Sigmoid colon (tissue), 7 donors: Measurements from ENCODE around the gene CRY2. TPM values are rescaled to one million over a fixed set of nuclear protein-coding genes. Genes with fewer than 3 reads are reported as not detected.
A peak's percentile ranks its signal among the peaks of the same experiment; 100 is the strongest.

Source experiments
- DNase-seq: peaks from one replicate; pipeline ENCODE4 v3.0.0-alpha.2; 2019
- H3K27ac ChIP-seq, 4 donors: fragments of 200-600 bp; sonication (generic); one replicate each; pipeline ENCODE4 v1.5.1; 2016 to 2019; ENCODE audit warnings: mild to moderate bottlenecking in 1 of 4
- H3K27me3 ChIP-seq, 3 donors: fragments of 200-600 bp; sonication (generic); one replicate each; pipeline ENCODE4 v1.5.1; 2019; ENCODE audit warnings: mild to moderate bottlenecking in 1 of 3
- H3K36me3 ChIP-seq, 4 donors: fragments of 200-600 bp; sonication (generic); one replicate each; pipeline ENCODE4 v1.5.1; 2016 to 2019
- H3K4me1 ChIP-seq, 4 donors: fragments of 200-600 bp; sonication (generic); one replicate each; pipeline ENCODE4 v1.5.1; 2017 to 2019
- H3K4me3 ChIP-seq, 4 donors: fragments of 200-600 bp; sonication (generic); one replicate each; pipeline ENCODE4 v1.5.1; 2017 to 2019; ENCODE audit warnings: mild to moderate bottlenecking in 2 of 4, moderate library complexity in 1 of 4
- H3K9me3 ChIP-seq, 4 donors: fragments of 200-600 bp in 3 of 4; sonication (generic) in 3 of 4; one replicate each; pipeline versions ENCODE4 v1.5.1 to v1.6.1; 2013 to 2019
- EP300 ChIP-seq, 4 donors: sonication (generic); formaldehyde crosslinking; IDR thresholded peaks; one replicate each; pipeline ENCODE4 v1.6.1; 2017; ENCODE audit warnings: antibody characterized with exemption in 4 of 4
- POLR2A ChIP-seq, 2 donors: fragments of 450-650 bp; IDR thresholded peaks; one replicate each; pipeline ENCODE4 v1.6.1; 2016; ENCODE audit warnings: antibody characterized with exemption in 2 of 2, mild to moderate bottlenecking in 2 of 2, moderate library complexity in 2 of 2
- POLR2AphosphoS5 ChIP-seq, 4 donors: sonication (generic); formaldehyde crosslinking; IDR thresholded peaks; one replicate each; pipeline ENCODE4 v1.6.1; 2017; ENCODE audit warnings: antibody characterized with exemption in 4 of 4
- WGBS, 2 donors: extraction: QIAGEN DNeasy Blood & Tissue Kit; methylation state at CpG; one replicate each; pipeline ENCODE4 v1.1.7; 2013; 5-methylcytosine and 5-hydroxymethylcytosine counted together
- intact Hi-C: fragments of 100-400 bp; cut with DNase I; formaldehyde crosslinking; loops from one replicate; pipeline ENCODE4 v1.15.1; 2023
- polyA plus RNA-seq, 3 donors: library from polyadenylated mRNA; stranded (reverse); fragments of 200-250 nt; gene quantifications; one replicate each; pipeline ENCODE4 v1.2.3, GENCODE V29; 2013
- total RNA-seq, 4 donors: library from RNA; depleted of rRNA; stranded (reverse); fragments of >200 nt; gene quantifications; one replicate each; pipeline ENCODE4 v1.1.0, GENCODE V29; 2016
- TF ChIP-seq, protein P1 (sequence below), 4 experiments: fragments of 450-650 bp in 3 of 4; fragments of 200-600 bp in 1 of 4; IDR thresholded peaks; one replicate each; pipeline ENCODE4 v1.5.1; 2016 to 2019; ENCODE audit warnings: antibody characterized with exemption in 4 of 4, mild to moderate bottlenecking in 3 of 4, moderate library complexity in 2 of 4
- donor health status: healthy with polysubstance abuse.
- donor health status: Bipolar disorder and iron deficiency.
- donor health status: healthy.

CRY2 gene
- total and polyA plus RNA-seq, 7 donors: 5.3 to 49.3 (median 27.5) TPM

DNA sequence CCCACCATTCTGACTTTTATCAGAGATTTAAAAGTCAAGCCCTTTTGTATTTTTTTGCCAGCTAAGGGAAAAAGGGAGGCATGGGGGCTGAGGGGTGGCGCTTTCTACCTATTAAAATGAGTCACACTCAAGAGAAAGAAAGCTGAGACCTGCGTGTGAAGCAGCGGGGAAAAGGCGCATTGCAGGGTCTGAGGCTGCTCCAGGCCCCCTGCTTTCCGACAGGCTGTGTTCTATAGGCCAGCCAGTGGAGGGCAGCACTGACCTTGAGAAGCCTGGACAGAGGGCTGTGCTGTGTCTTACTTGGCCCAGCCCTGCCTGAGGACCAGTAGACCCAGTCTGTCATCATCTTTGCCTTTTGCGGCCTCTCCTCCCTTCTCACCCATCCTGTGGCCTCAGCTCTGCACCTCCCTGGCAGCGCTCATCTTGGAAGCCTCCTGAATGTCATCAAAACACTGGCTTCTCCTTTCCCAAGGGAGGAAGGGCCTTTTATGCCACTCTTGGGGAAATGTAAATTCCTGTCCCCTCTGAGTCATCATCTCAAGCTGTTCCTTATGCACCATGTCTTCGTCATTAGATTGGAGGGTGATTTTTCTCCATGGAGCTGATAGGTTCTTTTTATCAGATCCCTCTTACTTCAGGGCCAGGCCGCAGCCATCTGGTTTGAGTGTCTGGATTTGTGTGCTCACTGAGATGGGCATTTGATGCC, 25.5 kb downstream of the CRY2 start:
- no peak overlapping the region for H3K4me3 ChIP-seq
- H3K4me1 ChIP-seq: no peaks in the 10 kb centered on the region
- WGBS, 2 donors: 82% methylated on average over 9 of the region's 9 CpGs
- intact Hi-C loops: no loop called here
- TF ChIP-seq, protein P1, sequence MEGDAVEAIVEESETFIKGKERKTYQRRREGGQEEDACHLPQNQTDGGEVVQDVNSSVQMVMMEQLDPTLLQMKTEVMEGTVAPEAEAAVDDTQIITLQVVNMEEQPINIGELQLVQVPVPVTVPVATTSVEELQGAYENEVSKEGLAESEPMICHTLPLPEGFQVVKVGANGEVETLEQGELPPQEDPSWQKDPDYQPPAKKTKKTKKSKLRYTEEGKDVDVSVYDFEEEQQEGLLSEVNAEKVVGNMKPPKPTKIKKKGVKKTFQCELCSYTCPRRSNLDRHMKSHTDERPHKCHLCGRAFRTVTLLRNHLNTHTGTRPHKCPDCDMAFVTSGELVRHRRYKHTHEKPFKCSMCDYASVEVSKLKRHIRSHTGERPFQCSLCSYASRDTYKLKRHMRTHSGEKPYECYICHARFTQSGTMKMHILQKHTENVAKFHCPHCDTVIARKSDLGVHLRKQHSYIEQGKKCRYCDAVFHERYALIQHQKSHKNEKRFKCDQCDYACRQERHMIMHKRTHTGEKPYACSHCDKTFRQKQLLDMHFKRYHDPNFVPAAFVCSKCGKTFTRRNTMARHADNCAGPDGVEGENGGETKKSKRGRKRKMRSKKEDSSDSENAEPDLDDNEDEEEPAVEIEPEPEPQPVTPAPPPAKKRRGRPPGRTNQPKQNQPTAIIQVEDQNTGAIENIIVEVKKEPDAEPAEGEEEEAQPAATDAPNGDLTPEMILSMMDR (IDR thresholded peaks at IDR 0.05): peak; percentile 36 to 57 (median 48)
- TF ChIP-seq POLR2A (IDR thresholded peaks at IDR 0.05): no peak
- DNase-seq: no peak
- no peaks in the 10 kb centered on the region for H3K27me3 ChIP-seq
- no peaks in the 10 kb centered on the region for H3K9me3 ChIP-seq
- peak overlapping the region in 1 of 4 donors; percentile 22 for H3K27ac ChIP-seq
- peaks cover 51 to 97% (median 74%) of the 10 kb centered on the region in 4 donors for H3K36me3 ChIP-seq

DNA sequence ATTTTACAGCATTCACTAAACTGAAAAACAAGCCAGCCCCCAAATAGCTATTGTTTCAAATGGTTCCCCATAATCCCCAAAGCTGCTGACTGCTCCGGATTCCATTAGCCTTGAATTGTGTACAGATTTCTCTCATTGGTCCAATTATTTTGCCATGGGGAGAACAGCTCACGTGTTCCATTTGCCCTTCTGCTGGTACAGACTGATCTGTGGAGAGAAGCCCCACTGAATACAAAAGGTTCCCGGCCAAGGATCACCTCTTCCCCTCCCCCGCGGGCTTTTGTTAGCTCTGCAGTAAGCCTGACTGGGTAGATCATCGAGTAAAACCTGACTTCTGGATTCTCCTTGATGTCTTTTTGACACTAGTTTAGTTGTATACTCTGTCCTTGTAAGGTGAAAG, 29.1 kb downstream of the CRY2 start:
- TF ChIP-seq POLR2A (IDR thresholded peaks at IDR 0.05) (no peak), POLR2AphosphoS5 (IDR thresholded peaks at IDR 0.05) (no peak), EP300 (IDR thresholded peaks at IDR 0.05) (no peak)
- TF ChIP-seq, protein P1 (IDR thresholded peaks at IDR 0.05): no peak
- DNase-seq: no peak
- Histone ChIP-seq H3K36me3 (peaks cover 19 to 81% (median 52%) of the 10 kb centered on the region in 4 donors), H3K4me1 (peaks cover 0 to 22% (median 21%) of the 10 kb centered on the region in 4 donors), H3K27ac (no peak overlapping the region), H3K4me3 (no peak overlapping the region), H3K27me3 (no peaks in the 10 kb centered on the region), H3K9me3 (no peaks in the 10 kb centered on the region)
- intact Hi-C loops: no loop called here
- 81 to 85% methylated on average over 6 of the region's 6 CpGs for WGBS, 2 donors

DNA sequence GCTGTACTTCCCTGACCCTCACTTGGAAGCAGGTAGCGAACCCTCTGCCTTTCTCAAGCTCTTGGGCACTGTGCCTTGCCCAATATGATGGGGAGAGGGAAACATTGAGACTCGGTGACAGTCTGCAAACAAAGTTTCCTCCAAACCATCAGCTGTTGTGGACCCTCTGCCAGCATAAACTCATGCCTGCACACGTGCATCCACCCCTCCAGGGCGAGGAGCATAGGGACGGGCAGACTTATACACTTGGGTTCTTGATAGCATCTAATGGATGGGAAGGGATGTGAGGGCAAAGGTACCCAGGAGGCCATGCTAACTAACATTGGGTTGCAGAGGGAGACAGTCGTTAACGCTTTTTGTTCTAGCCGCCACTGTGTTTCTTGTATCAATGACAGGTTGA, 29.9 kb downstream of the CRY2 start:
- intact Hi-C loops: no loop called here
- Histone ChIP-seq H3K36me3 (peaks cover 12 to 81% (median 46%) of the 10 kb centered on the region in 4 donors), H3K4me3 (no peak overlapping the region), H3K27me3 (no peaks in the 10 kb centered on the region), H3K4me1 (peaks cover 0 to 29% (median 27%) of the 10 kb centered on the region in 4 donors), H3K27ac (no peak overlapping the region), H3K9me3 (no peaks in the 10 kb centered on the region)
- TF ChIP-seq POLR2AphosphoS5 (IDR thresholded peaks at IDR 0.05) (no peak), EP300 (IDR thresholded peaks at IDR 0.05) (no peak), POLR2A (IDR thresholded peaks at IDR 0.05) (no peak)
- TF ChIP-seq, protein P1 (IDR thresholded peaks at IDR 0.05): no peak
- DNase-seq: no peak
- WGBS, 2 donors: 95% methylated on average over 8 of the region's 8 CpGs

DNA sequence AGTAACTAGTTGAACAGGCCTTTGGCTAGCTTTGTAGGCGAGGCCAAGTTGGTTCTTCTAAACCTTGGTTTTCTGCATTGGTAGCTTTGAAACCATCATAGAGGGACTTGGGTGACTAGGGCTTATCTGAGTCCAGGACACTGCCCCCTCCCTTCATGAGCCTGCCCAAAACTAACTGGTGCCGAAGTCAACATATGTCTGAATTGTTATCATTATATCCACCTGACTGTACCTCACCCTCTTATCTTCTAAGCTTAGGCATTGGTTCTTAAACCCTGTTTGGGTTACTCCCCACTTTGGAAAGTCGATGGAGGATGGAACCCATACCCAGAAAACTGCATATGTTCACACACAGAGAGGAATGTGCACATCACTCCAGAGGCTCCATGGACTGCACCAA, 30.6 kb downstream of the CRY2 start:
- H3K4me1 ChIP-seq: peaks cover 0 to 29% (median 27%) of the 10 kb centered on the region in 4 donors
- WGBS, 2 donors: 95 to 96% methylated on average over 3 of the region's 3 CpGs
- H3K27me3 ChIP-seq: no peaks in the 10 kb centered on the region
- peaks cover 7 to 75% (median 46%) of the 10 kb centered on the region in 4 donors for H3K36me3 ChIP-seq
- no peak overlapping the region for H3K27ac ChIP-seq
- intact Hi-C loops: no loop called here
- no peaks in the 10 kb centered on the region for H3K9me3 ChIP-seq
- no peak for TF ChIP-seq EP300 (IDR thresholded peaks at IDR 0.05)
- no peak for DNase-seq
- no peak overlapping the region for H3K4me3 ChIP-seq

DNA sequence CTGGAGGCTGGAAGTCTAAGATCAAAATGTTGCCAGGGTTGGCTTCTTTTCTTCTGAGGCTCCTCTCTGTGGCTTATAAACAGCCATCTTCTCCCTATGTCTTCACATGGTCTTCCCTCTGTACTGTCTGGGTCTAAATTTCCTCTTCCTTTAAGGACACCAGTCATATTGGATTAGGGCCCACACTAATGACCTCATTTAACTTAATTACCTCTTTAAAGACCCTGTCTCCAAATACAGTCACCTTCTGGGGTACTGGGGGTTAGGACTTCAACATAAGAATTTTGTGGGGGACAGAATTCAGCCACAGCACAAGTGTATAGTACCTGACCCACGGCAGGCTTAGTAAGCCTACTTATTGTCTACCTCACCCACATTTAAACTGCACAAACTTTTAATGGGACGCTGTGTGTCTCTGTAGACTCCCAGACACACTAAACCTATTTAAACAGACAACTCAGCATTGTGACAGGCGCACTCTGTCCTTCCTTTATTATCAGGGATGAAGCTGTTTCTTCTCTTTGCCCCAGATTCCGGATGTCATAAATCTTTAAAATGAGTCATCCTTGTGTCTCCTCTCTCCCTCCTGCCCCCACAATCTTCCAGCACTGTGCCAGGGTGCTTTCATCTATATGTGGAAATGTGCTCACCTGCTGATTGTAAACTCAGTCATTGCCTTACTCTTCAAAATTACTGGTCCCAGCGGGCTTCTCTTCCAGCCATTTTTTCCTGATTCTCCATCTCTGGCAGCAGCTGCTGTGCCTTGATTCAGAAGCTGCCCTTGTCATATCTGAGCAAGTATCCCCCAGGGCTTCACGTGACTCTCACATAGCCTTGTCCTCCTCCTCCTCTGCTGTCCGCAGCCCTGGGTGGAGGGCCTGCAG, 32.8 kb downstream of the CRY2 start:
- intact Hi-C loops: loop anchor here (2.0 kb wide), 1 partner anchor 19 kb away; no protein-coding TSS in a partner anchor
- TF ChIP-seq EP300 (IDR thresholded peaks at IDR 0.05): peak in 1 of 4 donors; percentile 39
- TF ChIP-seq, protein P1 (IDR thresholded peaks at IDR 0.05): no peak
- TF ChIP-seq POLR2AphosphoS5 (IDR thresholded peaks at IDR 0.05): peak in 3 of 4 donors; percentile 52 to 86 (median 79)
- TF ChIP-seq POLR2A (IDR thresholded peaks at IDR 0.05): no peak

More for the DNA sequence above, 32.8 kb downstream of the CRY2 start:
- H3K4me3 ChIP-seq: no peak overlapping the region
- no peaks in the 10 kb centered on the region for H3K9me3 ChIP-seq
- peak overlapping the region; percentile 5 to 74 (median 48) for H3K27ac ChIP-seq
- no peaks in the 10 kb centered on the region for H3K27me3 ChIP-seq
- DNase-seq: no peak
- 84 to 88% methylated on average over 7 of the region's 7 CpGs for WGBS, 2 donors
- H3K36me3 ChIP-seq: peaks cover 0 to 54% (median 33%) of the 10 kb centered on the region in 4 donors
- H3K4me1 ChIP-seq: peaks cover 0 to 29% (median 27%) of the 10 kb centered on the region in 4 donors
